Activated CD8-positive, alpha-beta memory T cell treated with anti-CD3 and anti-CD28 coated beads for 4 hours (primary cell): ENCODE data around the gene TMEM120B.
"Not testable (repeated sequence)": the region's sequence is repeated elsewhere in the genome, so short reads cannot be mapped to it uniquely, and the experiment has no call there.

ENCODE experiments used
- DNase-seq, 2 donors: peaks; one replicate each; pipeline ENCODE4 v3.0.0-alpha.2; 2020; ENCODE audit warnings: low read depth in 2 of 2

Gene TMEM120B

GRCh38 chr12:121748218-121748570 is 35.6 kb downstream of the TMEM120B start:
- no peak for DNase-seq

GRCh38 chr12:121748571-121749265 is 36.2 kb downstream of the TMEM120B start:
- no peak for DNase-seq

GRCh38 chr12:121749267-121749666 is 36.7 kb downstream of the TMEM120B start:
- DNase-seq: no peak

GRCh38 chr12:121750507-121750955 is 38.0 kb downstream of the TMEM120B start:
- no peak for DNase-seq

- DNase-seq: no peak
These were observed 38.5 kb downstream of the TMEM120B start for GRCh38 chr12:121751034-121751433.

- no peak for DNase-seq
These were observed 39.3 kb downstream of the TMEM120B start for GRCh38 chr12:121751749-121752351.

GRCh38 chr12:121753844-121754264 is 41.3 kb downstream of the TMEM120B start:
- DNase-seq: no peak

- DNase-seq: no peak
These were observed 42.3 kb downstream of the TMEM120B start for GRCh38 chr12:121754836-121755235.

GRCh38 chr12:121755591-121755990 is 43.0 kb downstream of the TMEM120B start:
- no peak for DNase-seq

- not testable (repeated sequence) for DNase-seq
These were observed 46.0 kb downstream of the TMEM120B start for GRCh38 chr12:121758536-121758935.

GRCh38 chr12:121762269-121762668 is 49.7 kb downstream of the TMEM120B start:
- no peak for DNase-seq

GRCh38 chr12:121764808-121765207 is 52.3 kb downstream of the TMEM120B start:
- DNase-seq: no peak

- DNase-seq: no peak
These were observed 53.0 kb downstream of the TMEM120B start for GRCh38 chr12:121765573-121765972.

- DNase-seq: no peak
These were observed 53.9 kb downstream of the TMEM120B start for GRCh38 chr12:121766290-121767039.

- no peak for DNase-seq
These were observed 55.0 kb downstream of the TMEM120B start for GRCh38 chr12:121767525-121768016.

GRCh38 chr12:121769297-121769830 is 56.8 kb downstream of the TMEM120B start:
- DNase-seq: no peak

GRCh38 chr12:121769831-121770301 is 57.3 kb downstream of the TMEM120B start:
- DNase-seq: no peak

GRCh38 chr12:121770388-121770787 is 57.8 kb downstream of the TMEM120B start:
- no peak for DNase-seq

GRCh38 chr12:121770813-121771625 is 58.5 kb downstream of the TMEM120B start:
- DNase-seq: no peak

GRCh38 chr12:121773011-121773777 is 60.6 kb downstream of the TMEM120B start:
- DNase-seq: peak in 1 of 2 donors; percentile 64
